DND-41 (cell line): ENCODE measurements around the gene HAPLN3.

ENCODE experiments used
- CTCF ChIP-seq: IDR thresholded peaks from 2 replicates; pipeline ENCODE4 v1.5.1; 2012; ENCODE audit warnings: borderline replicate concordance, low read length, moderate library complexity, mild to moderate bottlenecking; ENCODE audit not compliant: poor library complexity, severe bottlenecking; ENCODE audit errors: extremely low read depth
- EZH2 ChIP-seq: IDR thresholded peaks from 3 replicates; pipeline ENCODE4 v1.6.1; 2012; ENCODE audit warnings: borderline replicate concordance, low read depth, mild to moderate bottlenecking, moderate library complexity, low read length, inconsistent platforms; ENCODE audit not compliant: severe bottlenecking

- no peak for TF ChIP-seq CTCF
- TF ChIP-seq EZH2, result no peak
Measured at GRCh38 chr15:88872706-88873105, 22.6 kb downstream of the HAPLN3 start.
